DMS53 treated with DMSO at 0.1 percent for 48 hours (cell line): ENCODE data around the gene EVI2B.
A peak's percentile ranks its signal among the peaks of the same experiment; 100 is the strongest.
"Not testable (repeated sequence)": the region's sequence is repeated elsewhere in the genome, so short reads cannot be mapped to it uniquely, and the experiment has no call there.

Experiments
- DNase-seq: peaks from one replicate; lab custom pipeline; 2025; ENCODE audit not compliant: unreplicated experiment; lab: John Stamatoyannopoulos, UW

EVI2B gene

GRCh38 chr17:31313982-31314781 lies at the start of gene EVI2B:
Gene EVI2B (minus strand): TSS chr17:31314054. CDS start chr17:31305609, 8,445 bp downstream.
- no peak for DNase-seq

GRCh38 chr17:31357839-31358394 lies 44.1 kb upstream of the EVI2B start:
- peak; percentile 54 for DNase-seq

- no peak for DNase-seq
Observed at GRCh38 chr17:31357091-31357490, 43.2 kb upstream of the EVI2B start.

GRCh38 chr17:31355935-31356334 lies 42.1 kb upstream of the EVI2B start:
- no peak for DNase-seq

GRCh38 chr17:31349454-31349853 lies 35.6 kb upstream of the EVI2B start:
- no peak for DNase-seq

- DNase-seq = not testable (repeated sequence)
Observed at GRCh38 chr17:31345191-31345747, 31.4 kb upstream of the EVI2B start.

- no peak for DNase-seq
Observed at GRCh38 chr17:31339906-31340661, 26.2 kb upstream of the EVI2B start.

- no peak for DNase-seq
Observed at GRCh38 chr17:31329221-31329620, 15.4 kb upstream of the EVI2B start.

GRCh38 chr17:31328160-31328535 lies 14.3 kb upstream of the EVI2B start:
- DNase-seq = no peak

- no peak for DNase-seq
Observed at GRCh38 chr17:31327534-31328159, 13.8 kb upstream of the EVI2B start.

- DNase-seq = no peak
Observed at GRCh38 chr17:31323551-31323950, 9.7 kb upstream of the EVI2B start.

GRCh38 chr17:31321966-31322365 lies 8.1 kb upstream of the EVI2B start:
- no peak for DNase-seq

- no peak for DNase-seq
Observed at GRCh38 chr17:31321481-31321880, 7.6 kb upstream of the EVI2B start, which contains the start of gene EVI2A. Gene EVI2A (minus strand): TSS chr17:31321622. CDS start chr17:31319013, 2,609 bp downstream.

GRCh38 chr17:31320791-31321190 lies 6.9 kb upstream of the EVI2B start:
- no peak for DNase-seq

- DNase-seq = no peak
Observed at GRCh38 chr17:31320241-31320640, 6.4 kb upstream of the EVI2B start.

GRCh38 chr17:31318851-31319661 lies 5.2 kb upstream of the EVI2B start:
- no peak for DNase-seq

GRCh38 chr17:31318298-31318801 lies 4.5 kb upstream of the EVI2B start:
- DNase-seq = no peak

GRCh38 chr17:31314782-31315100 lies 887 bp upstream of the EVI2B start:
- no peak for DNase-seq

GRCh38 chr17:31312223-31312622 lies 1.6 kb downstream of the EVI2B start:
- DNase-seq = not testable (repeated sequence)

GRCh38 chr17:31311526-31311925 lies 2.3 kb downstream of the EVI2B start:
- DNase-seq = no peak
